OCI-LY3 (cell line): ENCODE measurements around the gene ARHGAP24.

ENCODE experiments used
- H2AFZ ChIP-seq: fragments of 200-600, 300-600 bp; shearing (Covaris generic); 2 replicates; pipeline ENCODE4 v1.6.0; 2014; ENCODE audit warnings: antibody characterized with exemption, low read depth, low read length
- H3K27ac ChIP-seq: fragments of 200-600, 300-600 bp; sonication (generic); 2 replicates; pipeline ENCODE4 v1.5.1; 2014; ENCODE audit warnings: mild to moderate bottlenecking, low read length, moderate library complexity, mixed read lengths
- H3K27me3 ChIP-seq: fragments of 200-600, 300-600 bp; sonication (generic); 2 replicates; pipeline ENCODE4 v1.6.1; 2014; ENCODE audit warnings: low read depth, low read length, mixed read lengths
- H3K36me3 ChIP-seq: fragments of 200-600, 300-600 bp; sonication (generic); replicated peaks from 2 replicates; pipeline ENCODE3; 2014; ENCODE audit warnings: low read depth, low read length, mixed read lengths
- H3K4me1 ChIP-seq: fragments of 300-600, 200-600 bp; sonication (generic); 2 replicates; pipeline ENCODE4 v1.6.1; 2014; ENCODE audit warnings: low read length, mixed read lengths
- H3K4me2 ChIP-seq: fragments of 200-600, 300-600 bp; sonication (generic); 2 replicates; pipeline ENCODE4 v1.6.1; 2014; ENCODE audit warnings: low read length, mixed read lengths
- H3K4me3 ChIP-seq: fragments of 300-600, 200-600 bp; sonication (generic); 2 replicates; pipeline ENCODE4 v1.5.1; 2014; ENCODE audit warnings: antibody characterized with exemption, mild to moderate bottlenecking, low read length, moderate library complexity
- H3K79me2 ChIP-seq: fragments of 300-600, 200-600 bp; shearing (Covaris generic); 2 replicates; pipeline ENCODE4 v1.6.1; 2014; ENCODE audit warnings: mild to moderate bottlenecking, low read length, mixed read lengths
- H3K9ac ChIP-seq: fragments of 300-600, 200-600 bp; shearing (Covaris generic); 2 replicates; pipeline ENCODE4 v1.6.0; 2014; ENCODE audit warnings: mild to moderate bottlenecking, low read length, moderate library complexity
- H3K9me3 ChIP-seq: fragments of 200-600, 300-600 bp; shearing (Covaris generic); 2 replicates; pipeline ENCODE4 v1.6.1; 2014; ENCODE audit warnings: low read length, mixed read lengths; ENCODE audit not compliant: insufficient read depth
- H4K20me1 ChIP-seq: fragments of 200-600, 300-600 bp; sonication (generic); 2 replicates; pipeline ENCODE4 v1.6.1; 2016; ENCODE audit warnings: low read length, mixed read lengths; ENCODE audit not compliant: insufficient read depth
- CTCF ChIP-seq: fragments of 200-600, 300-600 bp; sonication (generic); IDR thresholded peaks from 2 replicates; pipeline ENCODE4 v1.5.1; 2014; ENCODE audit warnings: antibody characterized with exemption, low read length, low read depth
- EZH2phosphoT487 ChIP-seq: fragments of 200-600 bp; shearing (Covaris generic); IDR thresholded peaks from 2 replicates; pipeline ENCODE4 v1.6.1; 2018; ENCODE audit warnings: antibody characterized with exemption, mixed run types, low read depth

Gene ARHGAP24

DNA sequence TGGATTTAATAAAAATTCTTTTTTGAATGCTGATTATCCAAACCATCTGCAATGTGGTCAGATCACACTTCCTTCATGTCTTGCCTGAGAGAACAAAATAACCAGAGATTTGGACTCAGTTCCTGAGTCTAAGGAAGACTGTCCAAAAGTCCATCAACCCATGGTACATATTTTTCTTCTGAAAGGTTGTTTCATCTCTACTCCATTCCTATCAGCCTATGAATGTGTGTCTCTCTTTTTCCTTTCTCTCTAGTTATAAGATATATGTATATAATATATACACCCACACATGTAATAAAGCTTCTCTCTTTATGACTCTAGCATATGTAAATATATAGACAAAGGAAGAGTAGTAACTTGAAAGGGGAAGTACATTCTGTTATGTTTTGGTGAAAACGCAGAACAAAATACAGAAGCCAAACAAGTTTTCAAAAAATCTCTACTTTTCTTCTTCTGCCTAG is 226.9 kb downstream of the ARHGAP24 start:
- H2AFZ ChIP-seq: no peak overlapping the region
- H3K4me1 ChIP-seq: peaks cover 84% of the 10 kb centered on the region
- H3K9ac ChIP-seq: peak overlapping the region; percentile 79
- H4K20me1 ChIP-seq: no peaks in the 10 kb centered on the region
- peaks cover 64% of the 10 kb centered on the region for H3K79me2 ChIP-seq
- H3K36me3 ChIP-seq: peaks cover 20% of the 10 kb centered on the region
- no peaks in the 10 kb centered on the region for H3K27me3 ChIP-seq
- H3K27ac ChIP-seq: peak overlapping the region; percentile 98
- peak overlapping the region; percentile 75 for H3K4me2 ChIP-seq
- no peak for TF ChIP-seq EZH2phosphoT487
- H3K4me3 ChIP-seq: peak overlapping the region; percentile 49
- no peaks in the 10 kb centered on the region for H3K9me3 ChIP-seq

GRCh38 chr4:85703096-85703495 is 228.1 kb downstream of the ARHGAP24 start:
- H3K4me3 ChIP-seq: peak overlapping the region; percentile 29
- H3K27ac ChIP-seq: peak overlapping the region; percentile 98
- peak overlapping the region; percentile 58 for H3K4me2 ChIP-seq
- no peaks in the 10 kb centered on the region for H3K27me3 ChIP-seq
- peaks cover 16% of the 10 kb centered on the region for H3K36me3 ChIP-seq
- H3K4me1 ChIP-seq: peaks cover 89% of the 10 kb centered on the region
- H4K20me1 ChIP-seq: no peaks in the 10 kb centered on the region
- peaks cover 63% of the 10 kb centered on the region for H3K79me2 ChIP-seq
- no peak overlapping the region for H2AFZ ChIP-seq
- no peak for TF ChIP-seq CTCF
- TF ChIP-seq EZH2phosphoT487: no peak
- H3K9me3 ChIP-seq: no peaks in the 10 kb centered on the region
- peak overlapping the region; percentile 79 for H3K9ac ChIP-seq

GRCh38 chr4:85707611-85708010 is 232.7 kb downstream of the ARHGAP24 start:
- peak overlapping the region; percentile 70 for H3K4me2 ChIP-seq

GRCh38 chr4:85708468-85708867 is 233.5 kb downstream of the ARHGAP24 start:
- no peaks in the 10 kb centered on the region for H4K20me1 ChIP-seq
- H3K79me2 ChIP-seq: peaks cover 48% of the 10 kb centered on the region
- peak overlapping the region; percentile 70; the same call in 1 of the 2 replicates for H3K4me2 ChIP-seq
- H3K9me3 ChIP-seq: no peaks in the 10 kb centered on the region
- H3K27me3 ChIP-seq: no peaks in the 10 kb centered on the region
- H3K9ac ChIP-seq: peak overlapping the region; percentile 51
- H3K36me3 ChIP-seq: peaks cover 19% of the 10 kb centered on the region
- no peak overlapping the region for H2AFZ ChIP-seq
- H3K27ac ChIP-seq: peak overlapping the region; percentile 70; the same call in 1 of the 2 replicates
- H3K4me1 ChIP-seq: peaks cover 74% of the 10 kb centered on the region
- no peak for TF ChIP-seq EZH2phosphoT487
- TF ChIP-seq CTCF: peak; percentile 37
- no peak overlapping the region for H3K4me3 ChIP-seq

More at GRCh38 chr4:85707611-85708010, 232.7 kb downstream of the ARHGAP24 start:
- no peaks in the 10 kb centered on the region for H3K27me3 ChIP-seq
- peaks cover 16% of the 10 kb centered on the region for H3K36me3 ChIP-seq
- H3K9ac ChIP-seq: peak overlapping the region; percentile 51
- H3K4me1 ChIP-seq: peaks cover 75% of the 10 kb centered on the region
- no peak overlapping the region for H2AFZ ChIP-seq
- no peaks in the 10 kb centered on the region for H3K9me3 ChIP-seq
- H4K20me1 ChIP-seq: no peaks in the 10 kb centered on the region
- TF ChIP-seq CTCF (no peak), EZH2phosphoT487 (no peak)
- H3K4me3 ChIP-seq: peak overlapping the region; percentile 47
- peaks cover 53% of the 10 kb centered on the region for H3K79me2 ChIP-seq
- H3K27ac ChIP-seq: peak overlapping the region; percentile 70
